IMR-90 (cell line): Measurements from ENCODE around the gene ZNF385D. TPM values are rescaled to one million over a fixed set of nuclear protein-coding genes. Genes with fewer than 3 reads are reported as not detected.

ENCODE experiments used
- ATAC-seq: fragments of 200-7000 bp; cut with Tn5 transposase; 2 replicates; pipeline ENCODE4 v1.9.1; 2020; ENCODE audit warnings: low read depth, mild to moderate bottlenecking, moderate library complexity
- BruUV-seq: library from RNA; stranded (reverse); fragments of 400-500 nt; replicated peaks from 2 replicates; lab custom pipeline; 2021; lab: Mats Ljungman, UMichigan
- CTCF ChIA-PET: fragments of 300-600 bp; formaldehyde crosslinking; extraction: SDS; loops from one replicate; lab custom pipeline; 2021; ENCODE audit warnings: antibody characterized with exemption; lab: Yijun Ruan, JAX
- POLR2A ChIA-PET: fragments of 300-600 bp; sonication (Branson Sonifier 250); formaldehyde crosslinking; loops from one replicate; lab custom pipeline; 2022; ENCODE audit warnings: antibody characterized with exemption; ENCODE audit not compliant: unreplicated experiment; lab: Charles Lee
- DNase-seq: peaks from one replicate; pipeline ENCODE4 v3.0.0; 2013
- H2AFZ ChIP-seq: replicated peaks from 2 replicates; pipeline ENCODE3; 2013; ENCODE audit warnings: low read length, mild to moderate bottlenecking; ENCODE audit not compliant: poor library complexity
- H2AK5ac ChIP-seq: 2 replicates; pipeline ENCODE4 v1.6.1; 2013; ENCODE audit warnings: low read depth, low read length, inconsistent platforms
- H2AK9ac ChIP-seq: replicated peaks from 2 replicates; pipeline ENCODE3; 2013; ENCODE audit warnings: mild to moderate bottlenecking, low read depth, low read length, moderate library complexity; ENCODE audit not compliant: poor library complexity
- H2BK120ac ChIP-seq: 2 replicates; pipeline ENCODE4 v1.6.1; 2013; ENCODE audit warnings: low read depth, low read length, inconsistent platforms
- H2BK15ac ChIP-seq: 3 replicates; pipeline ENCODE4 v1.6.1; 2013; ENCODE audit warnings: low read depth, low read length, inconsistent platforms
- H2BK20ac ChIP-seq: 2 replicates; pipeline ENCODE4 v1.6.1; 2013; ENCODE audit warnings: low read depth, mild to moderate bottlenecking, inconsistent platforms, low read length, moderate library complexity
- H2BK5ac ChIP-seq: 2 replicates; pipeline ENCODE4 v1.6.1; 2013; ENCODE audit warnings: mild to moderate bottlenecking, low read depth, low read length, inconsistent platforms; ENCODE audit not compliant: poor library complexity, severe bottlenecking
- H3K14ac ChIP-seq: replicated peaks from 2 replicates; pipeline ENCODE4 v1.6.1; 2013; ENCODE audit warnings: low read depth, low read length, inconsistent platforms
- H3K18ac ChIP-seq: 2 replicates; pipeline ENCODE4 v1.6.1; 2013; ENCODE audit warnings: low read depth, low read length, control low read depth
- H3K23ac ChIP-seq: 2 replicates; pipeline ENCODE4 v1.6.1; 2013; ENCODE audit warnings: low read depth, low read length, inconsistent platforms
- H3K27ac ChIP-seq: 2 replicates; pipeline ENCODE4 v1.5.1; 2013; ENCODE audit warnings: mild to moderate bottlenecking, control low read depth, low read length; ENCODE audit not compliant: insufficient read depth
- H3K27me3 ChIP-seq: 2 replicates; pipeline ENCODE4 v1.6.1; 2013; ENCODE audit warnings: low read length; ENCODE audit not compliant: control insufficient read depth, insufficient read depth
- H3K36me3 ChIP-seq: 2 replicates; pipeline ENCODE4 v1.6.1; 2013; ENCODE audit warnings: low read length, mixed read lengths; ENCODE audit not compliant: control insufficient read depth, insufficient read depth
- H3K4ac ChIP-seq: 2 replicates; pipeline ENCODE4 v1.6.1; 2013; ENCODE audit warnings: low read depth, low read length, inconsistent platforms
- H3K4me1 ChIP-seq: 2 replicates; pipeline ENCODE4 v1.6.1; 2013; ENCODE audit warnings: low read length, mixed read lengths; ENCODE audit not compliant: control insufficient read depth, insufficient read depth
- H3K4me2 ChIP-seq: 2 replicates; pipeline ENCODE4 v1.6.1; 2013; ENCODE audit warnings: low read depth, mild to moderate bottlenecking, control low read depth, low read length, moderate library complexity
- H3K4me3 ChIP-seq: 2 replicates; pipeline ENCODE4 v1.5.1; 2013; ENCODE audit warnings: low read depth, mild to moderate bottlenecking, control low read depth, low read length, moderate library complexity; ENCODE audit not compliant: insufficient read depth
- H3K56ac ChIP-seq: 2 replicates; pipeline ENCODE4 v1.6.1; 2013; ENCODE audit warnings: low read length, inconsistent platforms; ENCODE audit not compliant: insufficient read depth; ENCODE audit errors: extremely low read depth
- H3K79me1 ChIP-seq, 2 experiments: 2 replicates each; pipeline ENCODE4 v1.6.1; 2013; ENCODE audit warnings: low read length in 2 of 2, inconsistent platforms in 1 of 2, low read depth in 1 of 2
- H3K9ac ChIP-seq: 2 replicates; pipeline ENCODE4 v1.6.1; 2013; ENCODE audit warnings: low read depth, low read length, control low read depth
- H3K9me1 ChIP-seq: 2 replicates; pipeline ENCODE4 v1.6.1; 2013; ENCODE audit warnings: low read length, inconsistent platforms; ENCODE audit not compliant: insufficient read depth
- H3K9me3 ChIP-seq: 2 replicates; pipeline ENCODE4 v1.6.1; 2013; ENCODE audit warnings: low read length; ENCODE audit not compliant: control insufficient read depth, insufficient read depth
- H4K20me1 ChIP-seq: 2 replicates; pipeline ENCODE4 v1.6.1; 2013; ENCODE audit warnings: low read length, inconsistent platforms; ENCODE audit not compliant: insufficient read depth
- H4K5ac ChIP-seq: 2 replicates; pipeline ENCODE4 v1.6.1; 2013; ENCODE audit warnings: mild to moderate bottlenecking, low read depth, low read length, control low read depth
- H4K8ac ChIP-seq, 2 experiments: 2 replicates each; pipeline ENCODE4 v1.6.1; 2013; ENCODE audit warnings: low read depth in 2 of 2, low read length in 2 of 2, control low read depth in 1 of 2, inconsistent platforms in 1 of 2
- H4K91ac ChIP-seq: 2 replicates; pipeline ENCODE4 v1.6.1; 2013; ENCODE audit warnings: low read depth, low read length, inconsistent platforms; ENCODE audit not compliant: insufficient read depth
- CEBPB ChIP-seq: IDR thresholded peaks from 2 replicates; pipeline ENCODE4 v1.6.1; 2012; ENCODE audit warnings: low read depth, low read length, improper control_type of control experiment
- CTCF ChIP-seq: conservative IDR thresholded peaks from 2 replicates; pipeline ENCODE4 v1.5.1; 2012; ENCODE audit warnings: mild to moderate bottlenecking, low read depth, low read length, improper control_type of control experiment
- MAFK ChIP-seq: IDR thresholded peaks from 2 replicates; pipeline ENCODE4 v1.6.1; 2012; ENCODE audit warnings: low read depth, low read length, improper control_type of control experiment
- MAZ ChIP-seq: IDR thresholded peaks from 2 replicates; pipeline ENCODE4 v1.6.1; 2012; ENCODE audit warnings: low read depth, mild to moderate bottlenecking, low read length, improper control_type of control experiment, moderate library complexity, borderline replicate concordance
- MXI1 ChIP-seq: IDR thresholded peaks from 2 replicates; pipeline ENCODE4 v1.6.1; 2012; ENCODE audit warnings: low read depth, mild to moderate bottlenecking, low read length, moderate library complexity, borderline replicate concordance
- POLR2A ChIP-seq: IDR thresholded peaks from 2 replicates; pipeline ENCODE4 v1.6.1; 2012; ENCODE audit warnings: mild to moderate bottlenecking, low read depth, low read length
- RAD21 ChIP-seq: IDR thresholded peaks from 2 replicates; pipeline ENCODE4 v1.6.1; 2012; ENCODE audit warnings: low read length, improper control_type of control experiment
- RCOR1 ChIP-seq: IDR thresholded peaks from 2 replicates; pipeline ENCODE4 v1.6.1; 2012; ENCODE audit warnings: mild to moderate bottlenecking, low read length, improper control_type of control experiment; ENCODE audit not compliant: insufficient replicate concordance
- SMC3 ChIP-seq: fragments of 150-350 bp; IDR thresholded peaks from 2 replicates; pipeline ENCODE4 v1.6.1; 2016; ENCODE audit warnings: low read depth, mild to moderate bottlenecking, antibody characterized with exemption, low read length, moderate library complexity
- WGBS, 2 experiments: methylation state at CpG; one replicate each; pipeline versions ENCODE4 v1.1.5 to v1.1.7; 2013; ENCODE audit warnings: missing lambda C conversion rate in 2 of 2; ENCODE audit not compliant: insufficient read length in 1 of 2; ENCODE audit errors: extremely low coverage in 2 of 2; 5-methylcytosine and 5-hydroxymethylcytosine counted together
- dilution Hi-C: fragments of 300-500 bp; cut with HindIII; formaldehyde crosslinking; loops from one replicate; pipeline ENCODE4 v1.14.3; 2018; ENCODE audit warnings: low sequenced_read_pairs; ENCODE audit not compliant: unreplicated experiment
- in situ Hi-C: fragments of 300-500 bp; cut with MboI; formaldehyde crosslinking; loops from 3 replicates; pipeline ENCODE4 v1.14.3; 2019; ENCODE audit warnings: low sequenced_read_pairs, inconsistent platforms, mixed read lengths
- intact Hi-C: fragments of 100-400 bp; cut with micrococcal nuclease; formaldehyde crosslinking; loops from 2 replicates; pipeline ENCODE4 v1.10.0; 2022
- polyA plus RNA-seq, 3 experiments: library from polyadenylated mRNA; depleted of rRNA; stranded (reverse); fragments of >200 nt; gene quantifications; 2 replicates each; pipeline ENCODE4 v1.2.3, GENCODE V29; 2012; ENCODE audit warnings: low replicate concordance in 1 of 3
- total RNA-seq: library from RNA; depleted of rRNA; stranded (reverse); fragments of >200 nt; gene quantifications from 2 replicates; pipeline ENCODE4 v1.2.3, GENCODE V29; 2012

ZNF385D gene
- total and polyA plus RNA-seq, 2 of the 4 experiments (the other 2 are of a cell fraction): 0.18 to 2.4 TPM

DNA sequence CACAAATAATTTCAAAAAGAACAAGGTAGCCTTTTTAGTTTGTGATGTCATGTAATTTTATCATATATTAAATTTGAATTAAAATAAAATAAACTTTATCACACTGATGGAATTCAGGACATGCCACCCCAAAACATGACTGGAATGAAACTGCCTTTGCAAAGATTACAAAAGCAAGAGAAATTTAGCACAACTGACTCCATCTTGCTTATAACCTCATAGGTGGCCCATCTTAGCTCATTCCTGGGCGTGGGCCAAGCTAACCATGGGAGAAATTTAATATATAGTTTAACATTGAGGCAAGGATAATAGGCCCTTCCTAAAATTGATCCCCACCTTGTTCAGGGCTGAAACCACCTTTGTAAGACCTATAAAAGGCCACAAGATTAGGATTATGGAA lies 235.6 kb downstream of the ZNF385D start:
- WGBS, 2 experiments: no CpG with 5 or more reads among the region's 1 CpG
- H3K9me3 ChIP-seq: no peaks in the 10 kb centered on the region
- in situ Hi-C loops (no loop called here), dilution Hi-C loops (no loop called here), intact Hi-C loops (no loop called here)
- no peak overlapping the region for H3K23ac ChIP-seq
- H3K27me3 ChIP-seq: no peaks in the 10 kb centered on the region
- ChIA-PET POLR2A (no interaction called here), CTCF (no interaction called here)
- H3K9me1 ChIP-seq: no peaks in the 10 kb centered on the region
- no peak for TF ChIP-seq CTCF
- no peak for TF ChIP-seq MAFK
- TF ChIP-seq MXI1: no peak
- TF ChIP-seq MAZ: no peak
- TF ChIP-seq CEBPB: no peak
- TF ChIP-seq RAD21: no peak
- TF ChIP-seq SMC3: no peak
- no peak for TF ChIP-seq POLR2A
- no peak for TF ChIP-seq RCOR1
- no peak overlapping the region for H3K9ac ChIP-seq
- ATAC-seq: no peak
- H2BK15ac ChIP-seq: no peak overlapping the region
- H2BK5ac ChIP-seq: no peak overlapping the region
- no peak overlapping the region for H4K5ac ChIP-seq
- no peak overlapping the region for H2AFZ ChIP-seq
- H4K20me1 ChIP-seq: no peaks in the 10 kb centered on the region
- H3K14ac ChIP-seq: no peak overlapping the region
- H3K56ac ChIP-seq: no peak overlapping the region
- H2BK20ac ChIP-seq: no peak overlapping the region
- H3K4me3 ChIP-seq: no peak overlapping the region
- no peaks in the 10 kb centered on the region for H3K4me1 ChIP-seq
- H3K4ac ChIP-seq: no peak overlapping the region
- no peak overlapping the region for H4K91ac ChIP-seq
- no peak overlapping the region for H2AK5ac ChIP-seq
- no peaks in the 10 kb centered on the region for H3K36me3 ChIP-seq
- H2AK9ac ChIP-seq: no peak overlapping the region
- DNase-seq: no peak
- no peaks in the 10 kb centered on the region for H3K79me1 ChIP-seq
- H2BK120ac ChIP-seq: no peak overlapping the region
- H3K4me2 ChIP-seq: no peak overlapping the region
- no peak overlapping the region for H3K27ac ChIP-seq
- no peak overlapping the region for H3K18ac ChIP-seq
- no TSS peak for BruUV-seq
- no peak overlapping the region for H4K8ac ChIP-seq
